ENCODE results near the gene ZNF35. TPM values are rescaled to one million over a fixed set of nuclear protein-coding genes. Genes with fewer than 3 reads are reported as not detected.

Gene ZNF35
- 4.8 TPM for total RNA-seq

GRCh38 chr3:44648564-44649229, at the start of gene ZNF35:
Gene ZNF35 (plus strand): TSS chr3:44648732. CDS start chr3:44651068, 2,336 bp downstream.
- Histone ChIP-seq H3K4me1 (no peaks in the 10 kb centered on the region), H3K9me3 (peaks cover 1 to 32% of the 10 kb centered on the region in 2 donors), H3K4me3 (peak within 1 kb of the TSS; percentile 79 to 87), H3K27me3 (no peaks in the 10 kb centered on the region), H3K36me3 (peaks cover 27 to 30% of the 10 kb centered on the region in 2 donors), H3K27ac (peak within 1 kb of the TSS; percentile 61 to 74)
- intact Hi-C loops (cut with DNase I), result no loop called here
- TF ChIP-seq, protein P1, sequence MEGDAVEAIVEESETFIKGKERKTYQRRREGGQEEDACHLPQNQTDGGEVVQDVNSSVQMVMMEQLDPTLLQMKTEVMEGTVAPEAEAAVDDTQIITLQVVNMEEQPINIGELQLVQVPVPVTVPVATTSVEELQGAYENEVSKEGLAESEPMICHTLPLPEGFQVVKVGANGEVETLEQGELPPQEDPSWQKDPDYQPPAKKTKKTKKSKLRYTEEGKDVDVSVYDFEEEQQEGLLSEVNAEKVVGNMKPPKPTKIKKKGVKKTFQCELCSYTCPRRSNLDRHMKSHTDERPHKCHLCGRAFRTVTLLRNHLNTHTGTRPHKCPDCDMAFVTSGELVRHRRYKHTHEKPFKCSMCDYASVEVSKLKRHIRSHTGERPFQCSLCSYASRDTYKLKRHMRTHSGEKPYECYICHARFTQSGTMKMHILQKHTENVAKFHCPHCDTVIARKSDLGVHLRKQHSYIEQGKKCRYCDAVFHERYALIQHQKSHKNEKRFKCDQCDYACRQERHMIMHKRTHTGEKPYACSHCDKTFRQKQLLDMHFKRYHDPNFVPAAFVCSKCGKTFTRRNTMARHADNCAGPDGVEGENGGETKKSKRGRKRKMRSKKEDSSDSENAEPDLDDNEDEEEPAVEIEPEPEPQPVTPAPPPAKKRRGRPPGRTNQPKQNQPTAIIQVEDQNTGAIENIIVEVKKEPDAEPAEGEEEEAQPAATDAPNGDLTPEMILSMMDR (IDR thresholded peaks at IDR 0.05), result no peak
- DNase-seq (ENCODE audit: low spot score in 2 of 2), result peak in 1 of 2 donors; percentile 79

DNA sequence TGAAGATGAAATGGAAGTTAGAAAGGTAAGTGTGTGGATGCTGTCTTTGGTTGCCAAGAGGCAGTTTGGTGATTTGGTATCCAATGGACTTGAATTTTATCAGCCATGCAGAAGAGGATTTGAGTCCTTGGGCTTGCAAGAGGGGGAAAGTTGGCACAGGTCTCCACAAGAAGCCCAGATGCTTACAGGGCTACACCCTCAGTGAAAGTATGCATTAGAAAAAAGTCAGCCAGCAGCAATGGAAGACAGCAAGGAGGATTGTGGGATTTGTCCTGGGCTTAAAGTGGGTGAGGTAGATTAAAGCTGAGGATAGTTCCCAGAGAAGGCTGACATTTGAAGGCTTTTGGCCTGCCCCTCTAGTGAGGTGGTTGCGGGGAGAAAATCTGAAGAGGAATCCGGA, 46.8 kb upstream of the ZNF35 start:
- H3K27me3 ChIP-seq, result no peaks in the 10 kb centered on the region
- TF ChIP-seq, protein P1 (IDR thresholded peaks at IDR 0.05), result no peak
- DNase-seq (ENCODE audit: low spot score in 2 of 2), result no peak
- no peaks in the 10 kb centered on the region for H3K4me1 ChIP-seq
- peaks cover 7 to 8% of the 10 kb centered on the region in 2 donors for H3K36me3 ChIP-seq
- no peak overlapping the region for H3K27ac ChIP-seq
- H3K9me3 ChIP-seq, result peaks cover 28 to 64% of the 10 kb centered on the region in 2 donors
- intact Hi-C loops (cut with DNase I), result no loop called here
- no peak overlapping the region for H3K4me3 ChIP-seq

DNA sequence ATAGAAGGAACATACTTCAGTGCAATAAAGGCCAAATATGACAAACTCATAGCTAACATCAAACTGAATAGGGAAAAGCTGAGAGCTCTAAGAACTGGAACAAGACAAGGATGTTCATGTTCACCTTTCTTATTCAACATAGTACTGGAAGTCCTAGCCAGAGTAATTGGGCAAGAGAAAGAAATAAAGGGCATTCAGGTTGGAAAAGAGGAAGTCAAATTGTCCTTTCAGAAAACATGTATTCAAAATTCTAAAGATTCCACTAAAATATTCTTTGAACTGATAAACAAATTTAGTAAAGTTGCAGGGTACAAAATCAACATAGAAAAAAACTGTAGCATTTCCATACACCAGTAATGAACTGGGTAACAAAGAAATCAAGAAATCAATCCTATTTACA, 35.9 kb upstream of the ZNF35 start:
- DNase-seq (ENCODE audit: low spot score in 2 of 2), result no peak
- H3K9me3 ChIP-seq, result peaks cover 0 to 57% of the 10 kb centered on the region in 2 donors
- TF ChIP-seq, protein P1 (IDR thresholded peaks at IDR 0.05), result no peak

DNA sequence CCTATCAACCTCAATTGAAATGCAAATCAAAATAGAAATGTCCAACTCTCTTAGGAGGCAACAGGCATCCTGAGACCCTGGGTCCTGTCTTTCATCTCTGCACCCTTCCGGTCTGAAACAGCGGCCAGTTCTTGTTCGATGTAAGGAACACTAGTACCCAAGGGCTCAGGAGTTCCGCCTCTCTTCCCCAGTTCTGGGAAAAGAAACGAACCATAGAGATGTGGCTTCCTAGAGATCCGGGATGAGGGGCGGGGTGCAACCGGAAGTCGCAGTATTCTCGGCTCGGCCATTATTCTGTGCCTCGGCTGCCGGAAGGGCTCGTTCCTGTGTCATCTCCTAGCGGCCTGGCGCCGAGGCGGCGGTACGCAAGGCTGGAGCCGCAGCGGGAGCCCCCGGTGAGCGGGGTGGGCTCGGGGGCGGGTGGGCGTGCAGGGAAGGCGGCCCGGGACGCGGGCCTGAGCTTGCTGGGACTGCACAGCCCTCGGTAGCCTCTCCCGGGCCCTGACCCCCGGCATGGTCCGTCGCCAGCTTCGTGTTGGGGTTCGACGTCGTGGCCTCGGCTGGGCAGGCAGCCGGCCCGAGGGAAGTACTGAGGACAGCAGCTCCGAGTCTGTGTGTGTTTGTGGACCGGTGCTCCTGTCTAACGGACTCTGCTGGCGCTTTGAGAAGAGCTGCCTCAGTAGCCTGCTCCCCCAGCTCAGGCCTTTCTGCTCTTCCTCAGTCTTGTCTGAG, 23.6 kb upstream of the ZNF35 start, which contains the start of gene ZNF197:
Gene ZNF197 (plus strand): TSS at position 288 of the 732 bp plus-strand sequence. CDS start 4,119 bp downstream, outside the sequence.
- Histone ChIP-seq H3K27me3 (no peaks in the 10 kb centered on the region), H3K4me1 (peaks cover 0 to 6% of the 10 kb centered on the region in 2 donors), H3K9me3 (no peaks in the 10 kb centered on the region), H3K36me3 (peaks cover 4 to 11% of the 10 kb centered on the region in 2 donors), H3K27ac (peak within 1 kb of the TSS; percentile 85 to 94), H3K4me3 (peak within 1 kb of the TSS; percentile 81 to 89)
- TF ChIP-seq, protein P1 (IDR thresholded peaks at IDR 0.05), result no peak
- DNase-seq (ENCODE audit: low spot score in 2 of 2), result peak; percentile 12 to 92
- intact Hi-C loops (cut with DNase I), result loop anchor here (2.0 to 10.0 kb wide), 5 partner anchors 40 to 300 kb away; partner anchors contain the start of genes ZNF445 and ZNF660

More for the DNA sequence above, 35.9 kb upstream of the ZNF35 start:
- Histone ChIP-seq H3K4me3 (no peak overlapping the region), H3K27me3 (no peaks in the 10 kb centered on the region), H3K27ac (no peak overlapping the region), H3K36me3 (peaks cover 0 to 11% of the 10 kb centered on the region in 2 donors), H3K4me1 (no peaks in the 10 kb centered on the region)
- intact Hi-C loops (cut with DNase I), result no loop called here

GRCh38 chr3:44628716-44629115, 19.8 kb upstream of the ZNF35 start:
- Histone ChIP-seq H3K27me3 (no peaks in the 10 kb centered on the region), H3K36me3 (peaks cover 28 to 49% of the 10 kb centered on the region in 2 donors), H3K27ac (no peak overlapping the region), H3K9me3 (no peaks in the 10 kb centered on the region), H3K4me3 (no peak overlapping the region), H3K4me1 (peaks cover 0 to 6% of the 10 kb centered on the region in 2 donors)
- TF ChIP-seq, protein P1 (IDR thresholded peaks at IDR 0.05), result no peak
- DNase-seq (ENCODE audit: low spot score in 2 of 2), result no peak
- intact Hi-C loops (cut with DNase I), result loop anchor here (10.0 kb wide), 3 partner anchors 106 to 304 kb away; partner anchors contain the start of gene ZNF445
